ENCODE measurements around the gene KRT4. TPM values are rescaled to one million over a fixed set of nuclear protein-coding genes. Genes with fewer than 3 reads are reported as not detected.

The KRT4 gene
- total and polyA plus RNA-seq, 2 donors (not counting 3 experiments of a cell fraction or from before 2014, with no cell fraction given) = not detected

GRCh38 chr12:52848661-52849255, 34.8 kb upstream of the KRT4 start, which contains the start of gene KRT78:
TSS of gene KRT78 (minus strand) at chr12:52848994. CDS start at chr12:52848930, 64 bp downstream.
- Histone ChIP-seq H3K4me3 (replicated peaks in 1 of 3; ENCODE audit: insufficient read depth in 1 of 3, low read depth in 1 of 3, low read length in 3 of 3) (no peak within 1 kb of the TSS), H3K9me1 (replicated peaks; ENCODE audit: control insufficient read depth, extremely low read depth, insufficient read depth, low read length) (no peaks in the 10 kb centered on the region), H3K9ac (replicated peaks; ENCODE audit: extremely low read depth, insufficient read depth, low read length) (no peak within 1 kb of the TSS), H4K20me1 (replicated peaks; ENCODE audit: control insufficient read depth, extremely low read depth, insufficient read depth, low read length) (no peaks in the 10 kb centered on the region), H3K4me1 (ENCODE audit: control insufficient read depth, extremely low read depth, insufficient read depth, low read length) (no peaks in the 10 kb centered on the region), H3K9me3 (replicated peaks; ENCODE audit: control insufficient read depth, insufficient read depth, low read length) (no peaks in the 10 kb centered on the region), H3K36me3 (ENCODE audit: control insufficient read depth in 2 of 2, extremely low read depth in 1 of 2, insufficient read depth in 2 of 2, low read length in 2 of 2) (no peaks in the 10 kb centered on the region), H3K27ac (ENCODE audit: insufficient read depth, low read depth, low read length) (no peak within 1 kb of the TSS), H2AFZ (ENCODE audit: low read depth, low read length) (no peak within 1 kb of the TSS), H3K27me3 (ENCODE audit: control insufficient read depth in 2 of 2, insufficient read depth in 2 of 2, low read length in 2 of 2) (peaks cover 5% of the 10 kb centered on the region in 2 experiments), H3K4me2 (ENCODE audit: insufficient read depth, low read length) (no peak within 1 kb of the TSS), H3K79me2 (ENCODE audit: control insufficient read depth, insufficient read depth, low read length) (no peaks in the 10 kb centered on the region)
- FAIRE-seq = no peak
- no peak for TF ChIP-seq CTCF (IDR thresholded peaks at IDR 0.05; ENCODE audit: extremely low read depth in 1 of 2, insufficient read depth in 1 of 2, low read depth in 1 of 2, low read length in 2 of 2)
- no peak for TF ChIP-seq POLR2AphosphoS5 (IDR thresholded peaks at IDR 0.05; ENCODE audit: insufficient read depth, low read depth, low read length)
- TF ChIP-seq MAX (IDR thresholded peaks at IDR 0.05; ENCODE audit: insufficient read depth, insufficient read length) = no peak
- TF ChIP-seq JUN (IDR thresholded peaks at IDR 0.05; ENCODE audit: borderline replicate concordance, insufficient read depth, insufficient read length, low read depth) = no peak
- no peak for TF ChIP-seq POLR2A (IDR thresholded peaks at IDR 0.05; ENCODE audit: low read depth, low read length)
- no peak for TF ChIP-seq EZH2 (IDR thresholded peaks at IDR 0.05; ENCODE audit: borderline replicate concordance, low read depth, low read length, severe bottlenecking)
- no peak for TF ChIP-seq GATA2 (IDR thresholded peaks at IDR 0.05; ENCODE audit: insufficient read depth, insufficient read length, low read depth, low read length)
- no peak for TF ChIP-seq FOS (IDR thresholded peaks at IDR 0.05; ENCODE audit: borderline replicate concordance, insufficient read depth, low read length)
- no peak for TF ChIP-seq MYC (IDR thresholded peaks at IDR 0.05; ENCODE audit: low read depth, low read length)
- no peak for DNase-seq (ENCODE audit: low read depth, low spot score)
- BruUV-seq (replicated peaks) = no TSS peak
- dilution Hi-C loops (cut with MboI; ENCODE audit: extremely low pct_ligation_motif_present, low sequenced_read_pairs) (no loop called here), intact Hi-C loops (cut with micrococcal nuclease) (no loop called here)
- CTCF ChIA-PET = no interaction called here
- POLR2A ChIA-PET = no interaction called here
